Heart left ventricle (tissue), 13 donors: ENCODE data around the gene MS4A1.

ENCODE experiments used
- POLR2A ChIP-seq, 2 donors: fragments of 450-650 bp; IDR thresholded peaks; one replicate each; pipeline ENCODE4 v1.6.1; 2017; ENCODE audit warnings: antibody characterized with exemption in 2 of 2, mild to moderate bottlenecking in 2 of 2, moderate library complexity in 2 of 2
- TF ChIP-seq, protein P1 (sequence below), 12 donors: fragments of 200-600 bp; sonication (generic) in 4 of 12; IDR thresholded peaks; one replicate each; pipeline versions ENCODE4 v1.5.0 to v1.8.0; 2018 to 2022; ENCODE audit warnings: antibody characterized with exemption in 12 of 12, mild to moderate bottlenecking in 5 of 12
- donor health status: ischemic (EF 13 %, LVEDD 7.1; RV severe dilation, severe dysfunction).
- donor health status: DM: no; HTN: yes; CAD: no.
- donor health status: DM: no; HTN: no; CAD: no.
- donor health status: ischemic (EF 25% LVEDD 6.9; RV normal size, moderate dysfunction).
- donor health status: ischemic (EF 25% LVEDD 5.7; RV mildly dilated, moderate dysfunction).
- donor health status: ischemic (EF 35%, LVEDD 5.7; RV mildly dilated, moderate dysfunction).
- donor health status: nonischemic (EF 11% LVEDD 7.7; RV severe dilation, severe dysfunction).
- donor health status: DM: yes; HTN: yes; CAD: no.
- donor health status: PGD.
- donor health status: ischemic (EF 29% LVEDD 5.4; RV normal size, mild dysfunction).
- donor health status: nonischemic (EF 23%, LVEDD 6.1; RV moderate dilation, normal function).

DNA sequence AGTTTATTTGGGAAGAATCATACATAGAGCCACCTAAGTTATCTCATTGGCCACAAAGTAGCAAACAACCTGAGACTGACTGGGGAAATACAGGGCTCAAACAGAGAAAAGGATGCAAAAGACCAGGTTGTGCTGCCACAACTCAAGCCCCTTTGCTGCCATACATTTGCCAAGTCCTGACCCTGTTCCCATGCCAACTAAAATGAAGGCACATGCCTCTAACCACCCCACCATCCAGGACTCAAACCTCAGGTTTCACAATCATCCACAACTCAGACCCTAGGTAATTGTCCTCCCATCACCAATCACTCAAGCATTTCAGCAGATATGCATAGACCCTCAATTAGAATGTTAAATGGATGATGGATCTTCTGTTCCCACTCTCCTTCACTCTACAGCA lies 1.4 kb upstream of the MS4A1 start:
- TF ChIP-seq, protein P1, sequence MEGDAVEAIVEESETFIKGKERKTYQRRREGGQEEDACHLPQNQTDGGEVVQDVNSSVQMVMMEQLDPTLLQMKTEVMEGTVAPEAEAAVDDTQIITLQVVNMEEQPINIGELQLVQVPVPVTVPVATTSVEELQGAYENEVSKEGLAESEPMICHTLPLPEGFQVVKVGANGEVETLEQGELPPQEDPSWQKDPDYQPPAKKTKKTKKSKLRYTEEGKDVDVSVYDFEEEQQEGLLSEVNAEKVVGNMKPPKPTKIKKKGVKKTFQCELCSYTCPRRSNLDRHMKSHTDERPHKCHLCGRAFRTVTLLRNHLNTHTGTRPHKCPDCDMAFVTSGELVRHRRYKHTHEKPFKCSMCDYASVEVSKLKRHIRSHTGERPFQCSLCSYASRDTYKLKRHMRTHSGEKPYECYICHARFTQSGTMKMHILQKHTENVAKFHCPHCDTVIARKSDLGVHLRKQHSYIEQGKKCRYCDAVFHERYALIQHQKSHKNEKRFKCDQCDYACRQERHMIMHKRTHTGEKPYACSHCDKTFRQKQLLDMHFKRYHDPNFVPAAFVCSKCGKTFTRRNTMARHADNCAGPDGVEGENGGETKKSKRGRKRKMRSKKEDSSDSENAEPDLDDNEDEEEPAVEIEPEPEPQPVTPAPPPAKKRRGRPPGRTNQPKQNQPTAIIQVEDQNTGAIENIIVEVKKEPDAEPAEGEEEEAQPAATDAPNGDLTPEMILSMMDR (IDR thresholded peaks at IDR 0.05), result no peak
- TF ChIP-seq POLR2A (IDR thresholded peaks at IDR 0.05), result no peak
